Right cardiac atrium (tissue), 5 donors: ENCODE data around the gene FOXP1. TPM values are rescaled to one million over a fixed set of nuclear protein-coding genes. Genes with fewer than 3 reads are reported as not detected.

ENCODE experiments used
- ATAC-seq, 2 donors: fragments of 200-7000 bp; cut with Tn5 transposase; one replicate each; pipeline versions ENCODE4 v1.8.0 to v1.9.1; 2020; ENCODE audit warnings: moderate library complexity in 2 of 2, mild to moderate bottlenecking in 1 of 2
- DNase-seq, 3 donors: peaks; one replicate each; pipeline ENCODE4 v3.0.0-alpha.2; 2020
- H3K27ac ChIP-seq: one replicate; pipeline ENCODE4 v1.5.1; 2013; ENCODE audit warnings: mild to moderate bottlenecking, low read length, control low read depth, moderate library complexity
- H3K27me3 ChIP-seq: one replicate; pipeline ENCODE4 v1.6.1; 2013; ENCODE audit not compliant: control insufficient read depth, insufficient read depth
- H3K4me1 ChIP-seq: one replicate; pipeline ENCODE4 v1.6.1; 2013; ENCODE audit warnings: low read length; ENCODE audit not compliant: control insufficient read depth, insufficient read depth
- H3K4me3 ChIP-seq: one replicate; pipeline ENCODE4 v1.5.1; 2013; ENCODE audit warnings: low read length, control low read depth
- H3K9me3 ChIP-seq: one replicate; pipeline ENCODE4 v1.6.1; 2013; ENCODE audit warnings: low read length; ENCODE audit not compliant: control insufficient read depth
- WGBS: extraction: QIAGEN DNeasy Blood & Tissue Kit; methylation state at CpG from one replicate; pipeline ENCODE4 v1.1.7; 2013; 5-methylcytosine and 5-hydroxymethylcytosine counted together
- intact Hi-C, 4 donors: fragments of 100-400 bp; cut with DNase I; formaldehyde crosslinking; loops; one replicate each; pipeline versions ENCODE4 v1.11.0 to v1.14.0; 2022 to 2023
- polyA plus RNA-seq: library from polyadenylated mRNA; stranded (reverse); fragments of 200-250 nt; gene quantifications from one replicate; pipeline ENCODE4 v1.2.3, GENCODE V29; 2013
- total RNA-seq, 4 donors: library from RNA; stranded (reverse); fragmentation: NEBNext Ultra II Directional; extraction: Animal tissue kit (Norgen Biotek cat#: 25700); gene quantifications; one replicate each; pipeline ENCODE4 v1.2.1, GENCODE V29; 2021
- donor health status: healthy with polysubstance abuse.
- donor health status: DM: no; HTN: yes; CAD: no.
- donor health status: DM: no; HTN: no; CAD: no.
- donor health status: DM: no; HTN: yes; CAD: no; lungs with severe emphysema.
- donor health status: DM: yes; HTN: yes; CAD: no.

Gene FOXP1
- total and polyA plus RNA-seq, 5 donors = 13.6 to 63.4 (median 57.4) TPM

- intact Hi-C loops = loop anchor here in 1 of 4 donors (10.0 kb wide), 1 partner anchor 109 kb away; no protein-coding TSS in a partner anchor
- Histone ChIP-seq H3K27me3 (no peaks in the 10 kb centered on the region), H3K9me3 (no peaks in the 10 kb centered on the region), H3K4me3 (no peak overlapping the region), H3K27ac (no peak overlapping the region), H3K4me1 (no peaks in the 10 kb centered on the region)
- 45% methylated on average over 8 of the region's 8 CpGs for WGBS
- DNase-seq (no peak), ATAC-seq (peak in 1 of 2 donors; percentile 29)
Observed at GRCh38 chr3:71135373-71136088, 448.0 kb downstream of the FOXP1 start.

DNA sequence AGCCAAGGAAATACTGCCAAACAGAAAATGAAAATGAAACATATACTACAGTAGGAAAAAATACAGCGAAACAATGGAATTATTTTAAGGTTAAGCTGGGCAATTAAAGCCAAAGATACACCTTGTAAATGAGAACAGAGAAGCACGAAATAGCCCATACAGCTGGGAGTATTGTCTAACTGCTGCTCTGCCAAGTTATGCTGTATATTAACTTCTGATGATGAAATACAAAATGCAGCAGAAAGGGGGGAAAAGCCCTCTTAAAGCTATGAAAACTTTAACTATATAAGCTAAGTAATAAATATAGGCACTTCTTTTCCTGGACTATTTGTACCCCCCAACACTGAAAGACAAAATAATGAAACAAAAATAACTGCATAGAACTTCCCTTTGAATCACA is 449.0 kb downstream of the FOXP1 start:
- no peak for DNase-seq
- no peak overlapping the region for H3K27ac ChIP-seq
- intact Hi-C loops = loop anchor here in 1 of 4 donors (5.0 to 10.0 kb wide), 2 partner anchors 72 to 110 kb away; no protein-coding TSS in a partner anchor
- WGBS = 76% methylated on average over 2 of the region's 2 CpGs
- no peaks in the 10 kb centered on the region for H3K27me3 ChIP-seq
- ATAC-seq = no peak
- no peaks in the 10 kb centered on the region for H3K4me1 ChIP-seq
- no peaks in the 10 kb centered on the region for H3K9me3 ChIP-seq
- H3K4me3 ChIP-seq = no peak overlapping the region

GRCh38 chr3:71133865-71134264 is 449.7 kb downstream of the FOXP1 start:
- Histone ChIP-seq H3K27ac (peak overlapping the region; percentile 42), H3K4me1 (no peaks in the 10 kb centered on the region), H3K9me3 (no peaks in the 10 kb centered on the region), H3K4me3 (no peak overlapping the region), H3K27me3 (no peaks in the 10 kb centered on the region)
- no peak for DNase-seq
- WGBS = 46% methylated on average over 4 of the region's 4 CpGs
- intact Hi-C loops = loop anchor here in 1 of 4 donors (5.0 to 10.0 kb wide), 2 partner anchors 72 to 111 kb away; no protein-coding TSS in a partner anchor
- no peak for ATAC-seq

- Histone ChIP-seq H3K4me3 (no peak overlapping the region), H3K4me1 (no peaks in the 10 kb centered on the region), H3K27ac (no peak overlapping the region), H3K9me3 (no peaks in the 10 kb centered on the region), H3K27me3 (no peaks in the 10 kb centered on the region)
- ATAC-seq = no peak
- intact Hi-C loops = loop anchor here in 1 of 4 donors (5.0 to 10.0 kb wide), 2 partner anchors 71 to 112 kb away; no protein-coding TSS in a partner anchor
- DNase-seq = no peak
- 89% methylated on average over 8 of the region's 8 CpGs for WGBS
Observed at GRCh38 chr3:71132995-71133730, 450.4 kb downstream of the FOXP1 start.

GRCh38 chr3:71131375-71132314 is 451.9 kb downstream of the FOXP1 start:
- intact Hi-C loops = loop anchor here in 1 of 4 donors (5.0 to 10.0 kb wide), 2 partner anchors 69 to 113 kb away; no protein-coding TSS in a partner anchor
- ATAC-seq = peak; percentile 46 to 49
- Histone ChIP-seq H3K4me1 (no peaks in the 10 kb centered on the region), H3K4me3 (peak overlapping the region; percentile 74), H3K27me3 (no peaks in the 10 kb centered on the region), H3K9me3 (no peaks in the 10 kb centered on the region), H3K27ac (peak overlapping the region; percentile 95)
- 44% methylated on average over 10 of the region's 10 CpGs for whole genome bisulfite sequencing
- peak in 1 of 3 donors; percentile 58 for DNase-seq

- intact Hi-C loops = loop anchor here in 1 of 4 donors (5.0 to 10.0 kb wide), 2 partner anchors 68 to 114 kb away; no protein-coding TSS in a partner anchor
- no peaks in the 10 kb centered on the region for H3K4me1 ChIP-seq
- DNase-seq (peak; percentile 36 to 82 (median 75)), ATAC-seq (peak; percentile 64 to 70)
- H3K9me3 ChIP-seq = no peaks in the 10 kb centered on the region
- peak overlapping the region; percentile 74 for H3K4me3 ChIP-seq
- H3K27me3 ChIP-seq = no peaks in the 10 kb centered on the region
- 14% methylated on average over 19 of the region's 19 CpGs for WGBS
- peak overlapping the region; percentile 95 for H3K27ac ChIP-seq
Observed at GRCh38 chr3:71130471-71131374, 452.8 kb downstream of the FOXP1 start.

GRCh38 chr3:71129611-71130431 is 453.7 kb downstream of the FOXP1 start:
- peak overlapping the region; percentile 95 for H3K27ac ChIP-seq
- no peaks in the 10 kb centered on the region for H3K27me3 ChIP-seq
- intact Hi-C loops = loop anchor here in 2 of 4 donors (5.0 to 10.0 kb wide), 3 partner anchors 68 to 175 kb away; no protein-coding TSS in a partner anchor
- no peaks in the 10 kb centered on the region for H3K9me3 ChIP-seq
- H3K4me3 ChIP-seq = peak overlapping the region; percentile 74
- peaks cover 1% of the 10 kb centered on the region for H3K4me1 ChIP-seq
- DNase-seq = peak in 1 of 3 donors; percentile 30
- peak; percentile 14 to 77 for ATAC-seq
- 0% methylated on average over 13 of the region's 13 CpGs for WGBS

DNA sequence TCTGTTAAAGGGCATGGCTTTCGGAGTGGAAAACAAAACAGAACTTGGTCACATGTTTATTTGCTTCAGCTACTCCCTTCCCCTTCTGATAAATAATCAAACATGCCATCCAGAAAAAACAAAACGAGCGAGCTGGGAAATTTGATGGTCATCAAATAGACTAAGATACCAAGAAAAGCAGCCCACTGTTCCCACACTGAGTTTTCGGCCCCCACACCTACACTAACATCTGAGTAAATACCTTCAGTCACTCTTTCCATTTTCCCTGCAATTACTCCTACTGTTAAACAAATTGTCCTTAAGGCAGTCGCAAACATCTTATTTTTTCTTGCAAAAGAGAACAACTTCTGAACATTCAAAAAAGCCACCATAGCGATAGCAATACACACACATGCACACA is 454.6 kb downstream of the FOXP1 start:
- Histone ChIP-seq H3K4me1 (peaks cover 2% of the 10 kb centered on the region), H3K9me3 (no peaks in the 10 kb centered on the region), H3K27ac (peak overlapping the region; percentile 89), H3K27me3 (no peaks in the 10 kb centered on the region), H3K4me3 (peak overlapping the region; percentile 74)
- DNase-seq (no peak), ATAC-seq (peak in 1 of 2 donors; percentile 63)
- 4% methylated on average over 6 of the region's 6 CpGs for WGBS
- intact Hi-C loops = loop anchor here in 1 of 4 donors (10.0 kb wide), 1 partner anchor 176 kb away; no protein-coding TSS in a partner anchor

DNA sequence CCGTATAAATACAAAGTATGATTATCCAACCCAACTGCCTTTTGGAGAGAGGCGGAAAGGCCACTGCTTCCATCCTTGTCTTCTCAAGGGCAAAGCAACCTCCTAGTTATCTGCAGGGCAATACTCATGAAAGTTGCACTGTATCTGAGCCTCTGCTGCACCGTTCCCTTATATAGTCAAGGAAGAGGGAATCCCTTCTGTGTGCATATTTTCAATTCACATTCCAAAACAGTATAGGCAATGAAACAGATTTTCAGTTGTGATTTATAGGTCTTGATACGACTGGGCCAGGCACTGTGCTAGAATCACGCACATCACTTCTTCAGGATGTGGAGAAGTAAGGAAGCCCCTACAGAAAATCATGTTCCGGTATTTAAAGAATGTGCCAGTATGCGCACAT is 455.7 kb downstream of the FOXP1 start:
- H3K9me3 ChIP-seq = no peaks in the 10 kb centered on the region
- DNase-seq (no peak), ATAC-seq (no peak)
- peak overlapping the region; percentile 74 for H3K4me3 ChIP-seq
- WGBS = 42% methylated on average over 7 of the region's 7 CpGs
- intact Hi-C loops = loop anchor here in 2 of 4 donors (2.0 to 10.0 kb wide), 2 partner anchors 63 to 177 kb away; no protein-coding TSS in a partner anchor
- peaks cover 6% of the 10 kb centered on the region for H3K4me1 ChIP-seq
- peak overlapping the region; percentile 89 for H3K27ac ChIP-seq
- no peaks in the 10 kb centered on the region for H3K27me3 ChIP-seq
